Left lung (tissue), 10 donors: ENCODE measurements around the gene CINP. TPM values are rescaled to one million over a fixed set of nuclear protein-coding genes. Genes with fewer than 3 reads are reported as not detected.
A peak's percentile ranks its signal among the peaks of the same experiment; 100 is the strongest.

Experiments used
- ATAC-seq: fragments of 200-7000 bp; cut with Tn5 transposase; one replicate; pipeline ENCODE4 v1.9.1; 2020; ENCODE audit warnings: moderate library complexity
- DNase-seq, 4 donors: peaks; one replicate each; pipeline ENCODE4 v3.0.0-alpha.2; 2013 to 2020
- H3K27ac ChIP-seq, 2 donors: fragments of 200-600 bp; sonication (generic) in 1 of 2; one replicate each; pipeline versions ENCODE4 v1.5.0 to v1.8.0; 2020 to 2021
- H3K27me3 ChIP-seq, 2 donors: fragments of 200-600 bp; sonication (generic) in 1 of 2; one replicate each; pipeline versions ENCODE4 v1.5.0 to v1.8.0; 2020 to 2021
- H3K36me3 ChIP-seq, 2 donors: fragments of 200-600 bp; sonication (generic) in 1 of 2; one replicate each; pipeline versions ENCODE4 v1.5.0 to v1.8.0; 2020 to 2021
- H3K4me1 ChIP-seq, 2 donors: fragments of 200-600 bp; one replicate each; pipeline ENCODE4 v1.8.0; 2021
- H3K4me3 ChIP-seq, 2 donors: fragments of 200-600 bp; sonication (generic) in 1 of 2; one replicate each; pipeline versions ENCODE4 v1.5.0 to v1.8.0; 2020 to 2021; ENCODE audit warnings: mild to moderate bottlenecking in 1 of 2
- H3K9me3 ChIP-seq, 2 donors: fragments of 200-600 bp; sonication (generic) in 1 of 2; one replicate each; pipeline versions ENCODE4 v1.5.0 to v1.8.0; 2020 to 2021
- CTCF ChIP-seq, 2 donors: fragments of 200-600 bp; sonication (generic) in 1 of 2; IDR thresholded peaks; one replicate each; pipeline versions ENCODE4 v1.5.0 to v1.8.0; 2021; ENCODE audit warnings: antibody characterized with exemption in 2 of 2
- intact Hi-C, 2 donors: fragments of 100-400 bp; cut with DNase I; formaldehyde crosslinking; loops; one replicate each; pipeline versions ENCODE4 v1.11.2 to v1.14.2; 2022
- polyA plus RNA-seq, 6 donors: library from polyadenylated mRNA; unstranded; fragments of 120-200 nt; gene quantifications; one replicate each; pipeline ENCODE4 v1.2.1, GENCODE V29; 2013; ENCODE audit not compliant: insufficient read length in 6 of 6
- total RNA-seq, 2 donors: library from RNA; stranded (reverse); fragmentation: NEBNext Ultra II Directional; extraction: Animal tissue kit (Norgen Biotek cat#: 25700); gene quantifications; one replicate each; pipeline ENCODE4 v1.2.1, GENCODE V29; 2021
- donor health status: DM: no; HTN: yes; CAD: no.
- donor health status: DM: no; HTN: no; CAD: no.

The CINP gene
- total and polyA plus RNA-seq, 8 donors, result 32.1 to 39.1 (median 36.6) TPM

- TF ChIP-seq CTCF (IDR thresholded peaks at IDR 0.05), result no peak
- H3K4me3 ChIP-seq, result no peak overlapping the region
- intact Hi-C loops, result no loop called here
- no peak overlapping the region for H3K27ac ChIP-seq
- H3K36me3 ChIP-seq, result peaks cover 0 to 15% of the 10 kb centered on the region in 2 donors
- no peaks in the 10 kb centered on the region for H3K27me3 ChIP-seq
- peaks cover 0 to 15% of the 10 kb centered on the region in 2 donors for H3K9me3 ChIP-seq
- DNase-seq (no peak), ATAC-seq (no peak)
- H3K4me1 ChIP-seq, result peaks cover 0 to 18% of the 10 kb centered on the region in 2 donors
These were observed 33.8 kb upstream of the CINP start for GRCh38 chr14:102396521-102396920.

- Histone ChIP-seq H3K27me3 (no peaks in the 10 kb centered on the region), H3K36me3 (peaks cover 0 to 2% of the 10 kb centered on the region in 2 donors), H3K4me1 (peaks cover 0 to 21% of the 10 kb centered on the region in 2 donors), H3K4me3 (no peak overlapping the region), H3K27ac (peak overlapping the region in 1 of 2 donors; percentile 77), H3K9me3 (peaks cover 0 to 9% of the 10 kb centered on the region in 2 donors)
- ATAC-seq (peak; percentile 92), DNase-seq (no peak)
- intact Hi-C loops, result no loop called here
- no peak for TF ChIP-seq CTCF (IDR thresholded peaks at IDR 0.05)
These were observed 32.2 kb upstream of the CINP start for GRCh38 chr14:102394717-102395375.

- intact Hi-C loops, result no loop called here
- no peak for TF ChIP-seq CTCF (IDR thresholded peaks at IDR 0.05)
- Histone ChIP-seq H3K27me3 (no peaks in the 10 kb centered on the region), H3K27ac (no peak overlapping the region), H3K4me1 (peaks cover 0 to 29% of the 10 kb centered on the region in 2 donors), H3K4me3 (no peak overlapping the region), H3K9me3 (no peaks in the 10 kb centered on the region), H3K36me3 (no peaks in the 10 kb centered on the region)
- DNase-seq (no peak), ATAC-seq (no peak)
These were observed 29.8 kb upstream of the CINP start for GRCh38 chr14:102392506-102392905.

- no peaks in the 10 kb centered on the region for H3K9me3 ChIP-seq
- intact Hi-C loops, result no loop called here
- H3K27ac ChIP-seq, result peak overlapping the region in 1 of 2 donors; percentile 60
These were observed 27.6 kb upstream of the CINP start for GRCh38 chr14:102390064-102390855.

More at GRCh38 chr14:102390064-102390855, 27.6 kb upstream of the CINP start:
- TF ChIP-seq CTCF (IDR thresholded peaks at IDR 0.05), result no peak
- ATAC-seq (no peak), DNase-seq (no peak)
- Histone ChIP-seq H3K4me1 (peaks cover 0 to 27% of the 10 kb centered on the region in 2 donors), H3K4me3 (no peak overlapping the region), H3K27me3 (no peaks in the 10 kb centered on the region), H3K36me3 (peaks cover 0 to 8% of the 10 kb centered on the region in 2 donors)
